Calu3 (cell line): ENCODE results near the gene SPOCK1. TPM values are rescaled to one million over a fixed set of nuclear protein-coding genes. Genes with fewer than 3 reads are reported as not detected.

ENCODE experiments used
- BruUV-seq: library from RNA; stranded (reverse); fragments of 400-500 nt; replicated peaks from 2 replicates; lab custom pipeline; 2021; lab: Mats Ljungman, UMichigan
- CTCF ChIA-PET: fragments of 300-600 bp; sonication (Branson Sonifier 250); formaldehyde crosslinking; loops from one replicate; lab custom pipeline; 2022; ENCODE audit warnings: antibody characterized with exemption; lab: Charles Lee
- DNase-seq: peaks from one replicate; pipeline ENCODE4 v3.0.0; 2022
- H3K27ac Mint-ChIP-seq: one replicate; pipeline ENCODE4 v1.8.0; 2022; ENCODE audit warnings: mixed read lengths; ENCODE audit not compliant: unreplicated experiment
- H3K27me3 Mint-ChIP-seq: one replicate; pipeline ENCODE4 v1.8.0; 2022; ENCODE audit warnings: mixed read lengths; ENCODE audit not compliant: unreplicated experiment
- H3K36me3 Mint-ChIP-seq: one replicate; pipeline ENCODE4 v1.8.0; 2022; ENCODE audit warnings: mild to moderate bottlenecking, moderate library complexity, mixed read lengths; ENCODE audit not compliant: insufficient read depth, unreplicated experiment
- H3K4me1 Mint-ChIP-seq: one replicate; pipeline ENCODE4 v1.8.0; 2022; ENCODE audit warnings: mild to moderate bottlenecking, low read depth, mixed read lengths; ENCODE audit not compliant: unreplicated experiment
- H3K4me3 Mint-ChIP-seq: one replicate; pipeline ENCODE4 v1.8.0; 2022; ENCODE audit warnings: mild to moderate bottlenecking, low read depth, moderate library complexity, mixed read lengths; ENCODE audit not compliant: unreplicated experiment
- H3K9me3 Mint-ChIP-seq: one replicate; pipeline ENCODE4 v1.8.0; 2022; ENCODE audit warnings: low read depth, mixed read lengths; ENCODE audit not compliant: unreplicated experiment
- CTCF ChIP-seq: fragments of 200-600 bp; IDR thresholded peaks from one replicate; pipeline ENCODE4 v1.8.0; 2022; ENCODE audit warnings: antibody characterized with exemption; ENCODE audit not compliant: unreplicated experiment
- intact Hi-C: fragments of 100-400 bp; cut with micrococcal nuclease; formaldehyde crosslinking; loops from one replicate; pipeline ENCODE4 v1.10.0; 2022; ENCODE audit not compliant: unreplicated experiment
- total RNA-seq: library from RNA; stranded (reverse); gene quantifications from 2 replicates; pipeline ENCODE4 v1.2.3, GENCODE V29; 2022

The SPOCK1 gene
- total RNA-seq, 1 experiment from 2014 or later: 3.2 TPM

- intact Hi-C loops: no loop called here
- no peak overlapping the region for H3K27ac Mint-ChIP-seq
- H3K27me3 Mint-ChIP-seq: peaks cover 8% of the 10 kb centered on the region
- peaks cover 11% of the 10 kb centered on the region for H3K4me1 Mint-ChIP-seq
- no peak overlapping the region for H3K4me3 Mint-ChIP-seq
- no TSS peak for BruUV-seq
- CTCF ChIA-PET: interaction anchor here (1.2 to 1.6 kb wide), 2 partner anchors 12 to 28 kb away, joined by 3 to 4 read pairs; no protein-coding TSS in a partner anchor
- DNase-seq: no peak
- no peak for TF ChIP-seq CTCF
- H3K9me3 Mint-ChIP-seq: no peaks in the 10 kb centered on the region
- H3K36me3 Mint-ChIP-seq: no peaks in the 10 kb centered on the region
These were observed 384.6 kb downstream of the SPOCK1 start for GRCh38 chr5:137114529-137114928.

GRCh38 chr5:137113939-137114338 is 385.2 kb downstream of the SPOCK1 start:
- CTCF ChIA-PET: interaction anchor here (1.2 to 1.6 kb wide), 2 partner anchors 11 to 29 kb away, joined by 3 to 4 read pairs; no protein-coding TSS in a partner anchor
- Mint-ChIP-seq H3K36me3 (no peaks in the 10 kb centered on the region), H3K4me3 (no peak overlapping the region), H3K4me1 (peaks cover 11% of the 10 kb centered on the region), H3K27ac (no peak overlapping the region), H3K9me3 (no peaks in the 10 kb centered on the region), H3K27me3 (peaks cover 14% of the 10 kb centered on the region)
- BruUV-seq: no TSS peak
- TF ChIP-seq CTCF: no peak
- no peak for DNase-seq
- intact Hi-C loops: no loop called here

- H3K4me1 Mint-ChIP-seq: peaks cover 11% of the 10 kb centered on the region
- CTCF ChIA-PET: no interaction called here
- no peak overlapping the region for H3K4me3 Mint-ChIP-seq
- DNase-seq: no peak
- H3K27ac Mint-ChIP-seq: no peak overlapping the region
- H3K36me3 Mint-ChIP-seq: no peaks in the 10 kb centered on the region
- no peaks in the 10 kb centered on the region for H3K9me3 Mint-ChIP-seq
- TF ChIP-seq CTCF: no peak
- H3K27me3 Mint-ChIP-seq: peaks cover 14% of the 10 kb centered on the region
- BruUV-seq: no TSS peak
- intact Hi-C loops: no loop called here
These were observed 386.0 kb downstream of the SPOCK1 start for GRCh38 chr5:137113161-137113560.

- intact Hi-C loops: no loop called here
- no peaks in the 10 kb centered on the region for H3K9me3 Mint-ChIP-seq
- H3K36me3 Mint-ChIP-seq: no peaks in the 10 kb centered on the region
- no peak for DNase-seq
- H3K27ac Mint-ChIP-seq: no peak overlapping the region
- H3K27me3 Mint-ChIP-seq: peaks cover 14% of the 10 kb centered on the region
- no TSS peak for BruUV-seq
- no peaks in the 10 kb centered on the region for H3K4me1 Mint-ChIP-seq
- TF ChIP-seq CTCF: no peak
- CTCF ChIA-PET: no interaction called here
- no peak overlapping the region for H3K4me3 Mint-ChIP-seq
These were observed 393.6 kb downstream of the SPOCK1 start for GRCh38 chr5:137105351-137106035.
